Colonic mucosa (tissue), 4 donors: ENCODE data around the gene RMI1. TPM values are rescaled to one million over a fixed set of nuclear protein-coding genes. Genes with fewer than 3 reads are reported as not detected.
A peak's percentile ranks its signal among the peaks of the same experiment; 100 is the strongest.

Experiments used
- DNase-seq: peaks from one replicate; pipeline ENCODE4 v3.0.0-alpha.2; 2020
- H3K27ac ChIP-seq: fragments of 200-600 bp; one replicate; pipeline ENCODE4 v1.8.0; 2021
- H3K27me3 ChIP-seq: fragments of 200-600 bp; one replicate; pipeline ENCODE4 v1.8.0; 2021
- H3K36me3 ChIP-seq: fragments of 200-600 bp; one replicate; pipeline ENCODE4 v1.8.0; 2021
- H3K4me1 ChIP-seq: fragments of 200-600 bp; one replicate; pipeline ENCODE4 v1.8.0; 2021; ENCODE audit warnings: mild to moderate bottlenecking
- H3K4me3 ChIP-seq: fragments of 200-600 bp; one replicate; pipeline ENCODE4 v1.8.0; 2021
- H3K9ac ChIP-seq, 2 donors: one replicate each; pipeline ENCODE4 v1.7.0; 2013; ENCODE audit warnings: control low read depth in 2 of 2, low read depth in 2 of 2, low read length in 2 of 2
- H3K9me3 ChIP-seq: fragments of 200-600 bp; one replicate; pipeline ENCODE4 v1.8.0; 2021
- CTCF ChIP-seq: fragments of 200-600 bp; IDR thresholded peaks from one replicate; pipeline ENCODE4 v1.8.0; 2022; ENCODE audit warnings: antibody characterized with exemption, mild to moderate bottlenecking
- intact Hi-C: fragments of 100-400 bp; cut with DNase I; formaldehyde crosslinking; loops from one replicate; pipeline ENCODE4 v1.14.1; 2022
- total RNA-seq, 2 donors: library from RNA; stranded (reverse); fragmentation: NEBNext Ultra II Directional in 1 of 2; extraction: Animal tissue kit (Norgen Biotek cat#: 25700) in 1 of 2; gene quantifications; one replicate each; pipeline ENCODE4 v1.2.1, GENCODE V29; 2021
- donor health status: healthy.
- donor health status: DM: no; HTN: no; CAD: no.
- donor health status: DM: no; HTN: no; CAD: no.

RMI1 gene
- 10 to 100 TPM in 1 of 2 donors, 1 to 10 TPM in 1; 9.6 to 16.9 TPM for total RNA-seq

GRCh38 chr9:83980395-83981125 is at the start of gene RMI1:
Gene RMI1, plus strand, starts transcription at chr9:83980805. Its CDS starts 20,182 bp downstream, at chr9:84000987.
- intact Hi-C loops: loop anchor here (10.0 kb wide), 1 partner anchor 164 kb away; no protein-coding TSS in a partner anchor
- Histone ChIP-seq H3K4me1 (peaks cover 7% of the 10 kb centered on the region), H3K27me3 (no peaks in the 10 kb centered on the region), H3K27ac (peak within 1 kb of the TSS; percentile 98), H3K36me3 (no peaks in the 10 kb centered on the region), H3K9ac (peak within 1 kb of the TSS; percentile 92 to 100), H3K9me3 (no peaks in the 10 kb centered on the region), H3K4me3 (peak within 1 kb of the TSS; percentile 59)
- TF ChIP-seq CTCF: no peak
- peak; percentile 100 for DNase-seq

GRCh38 chr9:83930881-83931280 is 49.7 kb upstream of the RMI1 start:
- Histone ChIP-seq H3K27me3 (no peaks in the 10 kb centered on the region), H3K4me3 (no peak overlapping the region), H3K36me3 (no peaks in the 10 kb centered on the region), H3K4me1 (no peaks in the 10 kb centered on the region), H3K9me3 (no peaks in the 10 kb centered on the region), H3K9ac (no peak overlapping the region), H3K27ac (no peak overlapping the region)
- no peak for TF ChIP-seq CTCF
- intact Hi-C loops: loop anchor here (10.0 kb wide), 1 partner anchor 234 kb away; no protein-coding TSS in a partner anchor
- DNase-seq: no peak

GRCh38 chr9:83932011-83932410 is 48.6 kb upstream of the RMI1 start:
- no peak for DNase-seq
- Histone ChIP-seq H3K27ac (no peak overlapping the region), H3K4me3 (no peak overlapping the region), H3K9me3 (no peaks in the 10 kb centered on the region), H3K36me3 (no peaks in the 10 kb centered on the region), H3K4me1 (no peaks in the 10 kb centered on the region), H3K9ac (no peak overlapping the region), H3K27me3 (no peaks in the 10 kb centered on the region)
- no peak for TF ChIP-seq CTCF
- intact Hi-C loops: loop anchor here (10.0 kb wide), 1 partner anchor 233 kb away; no protein-coding TSS in a partner anchor

GRCh38 chr9:83932851-83933250 is 47.8 kb upstream of the RMI1 start:
- Histone ChIP-seq H3K27me3 (no peaks in the 10 kb centered on the region), H3K36me3 (no peaks in the 10 kb centered on the region), H3K27ac (no peak overlapping the region), H3K4me1 (no peaks in the 10 kb centered on the region), H3K9me3 (no peaks in the 10 kb centered on the region), H3K9ac (no peak overlapping the region), H3K4me3 (no peak overlapping the region)
- intact Hi-C loops: loop anchor here (10.0 kb wide), 1 partner anchor 232 kb away; no protein-coding TSS in a partner anchor
- no peak for DNase-seq
- no peak for TF ChIP-seq CTCF

- Histone ChIP-seq H3K27ac (no peak overlapping the region), H3K9ac (no peak overlapping the region), H3K4me3 (no peak overlapping the region), H3K9me3 (no peaks in the 10 kb centered on the region), H3K4me1 (no peaks in the 10 kb centered on the region), H3K27me3 (no peaks in the 10 kb centered on the region), H3K36me3 (no peaks in the 10 kb centered on the region)
- intact Hi-C loops: loop anchor here (10.0 kb wide), 1 partner anchor 231 kb away; no protein-coding TSS in a partner anchor
- DNase-seq: no peak
- TF ChIP-seq CTCF: no peak
These were observed 46.8 kb upstream of the RMI1 start for GRCh38 chr9:83933790-83934189.
